ENCODE measurements around the gene SVOPL.

DNA sequence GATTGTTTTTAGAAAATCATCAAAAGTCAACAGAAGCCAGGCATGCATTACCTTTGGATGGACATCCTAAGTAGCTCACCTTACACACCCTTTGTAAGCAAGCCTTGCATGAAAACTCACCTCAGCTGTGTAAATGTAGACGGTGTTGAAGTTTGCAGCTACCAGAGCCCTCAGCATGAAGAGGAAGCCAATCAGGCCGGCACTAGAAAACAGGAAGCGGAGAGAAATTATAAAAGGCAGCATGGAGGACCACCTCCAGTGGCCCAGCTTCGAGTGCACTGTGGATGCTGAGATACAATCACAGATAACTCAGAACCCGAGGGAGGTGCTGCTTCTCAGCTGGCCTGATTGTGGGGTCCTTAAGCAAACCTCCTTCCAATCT lies 75.3 kb downstream of the SVOPL start:
- TF ChIP-seq, protein P1, sequence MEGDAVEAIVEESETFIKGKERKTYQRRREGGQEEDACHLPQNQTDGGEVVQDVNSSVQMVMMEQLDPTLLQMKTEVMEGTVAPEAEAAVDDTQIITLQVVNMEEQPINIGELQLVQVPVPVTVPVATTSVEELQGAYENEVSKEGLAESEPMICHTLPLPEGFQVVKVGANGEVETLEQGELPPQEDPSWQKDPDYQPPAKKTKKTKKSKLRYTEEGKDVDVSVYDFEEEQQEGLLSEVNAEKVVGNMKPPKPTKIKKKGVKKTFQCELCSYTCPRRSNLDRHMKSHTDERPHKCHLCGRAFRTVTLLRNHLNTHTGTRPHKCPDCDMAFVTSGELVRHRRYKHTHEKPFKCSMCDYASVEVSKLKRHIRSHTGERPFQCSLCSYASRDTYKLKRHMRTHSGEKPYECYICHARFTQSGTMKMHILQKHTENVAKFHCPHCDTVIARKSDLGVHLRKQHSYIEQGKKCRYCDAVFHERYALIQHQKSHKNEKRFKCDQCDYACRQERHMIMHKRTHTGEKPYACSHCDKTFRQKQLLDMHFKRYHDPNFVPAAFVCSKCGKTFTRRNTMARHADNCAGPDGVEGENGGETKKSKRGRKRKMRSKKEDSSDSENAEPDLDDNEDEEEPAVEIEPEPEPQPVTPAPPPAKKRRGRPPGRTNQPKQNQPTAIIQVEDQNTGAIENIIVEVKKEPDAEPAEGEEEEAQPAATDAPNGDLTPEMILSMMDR (IDR thresholded peaks at IDR 0.05), result no peak
- TF ChIP-seq TCF7L2 (IDR thresholded peaks at IDR 0.05; ENCODE audit: low read depth, low read length) (no peak), POLR2AphosphoS5 (IDR thresholded peaks at IDR 0.05; ENCODE audit: low read depth, low read length) (no peak), SIN3A (IDR thresholded peaks at IDR 0.05; ENCODE audit: borderline replicate concordance, insufficient read depth, low read depth, low read length) (no peak)
- TF ChIP-seq, protein P2, sequence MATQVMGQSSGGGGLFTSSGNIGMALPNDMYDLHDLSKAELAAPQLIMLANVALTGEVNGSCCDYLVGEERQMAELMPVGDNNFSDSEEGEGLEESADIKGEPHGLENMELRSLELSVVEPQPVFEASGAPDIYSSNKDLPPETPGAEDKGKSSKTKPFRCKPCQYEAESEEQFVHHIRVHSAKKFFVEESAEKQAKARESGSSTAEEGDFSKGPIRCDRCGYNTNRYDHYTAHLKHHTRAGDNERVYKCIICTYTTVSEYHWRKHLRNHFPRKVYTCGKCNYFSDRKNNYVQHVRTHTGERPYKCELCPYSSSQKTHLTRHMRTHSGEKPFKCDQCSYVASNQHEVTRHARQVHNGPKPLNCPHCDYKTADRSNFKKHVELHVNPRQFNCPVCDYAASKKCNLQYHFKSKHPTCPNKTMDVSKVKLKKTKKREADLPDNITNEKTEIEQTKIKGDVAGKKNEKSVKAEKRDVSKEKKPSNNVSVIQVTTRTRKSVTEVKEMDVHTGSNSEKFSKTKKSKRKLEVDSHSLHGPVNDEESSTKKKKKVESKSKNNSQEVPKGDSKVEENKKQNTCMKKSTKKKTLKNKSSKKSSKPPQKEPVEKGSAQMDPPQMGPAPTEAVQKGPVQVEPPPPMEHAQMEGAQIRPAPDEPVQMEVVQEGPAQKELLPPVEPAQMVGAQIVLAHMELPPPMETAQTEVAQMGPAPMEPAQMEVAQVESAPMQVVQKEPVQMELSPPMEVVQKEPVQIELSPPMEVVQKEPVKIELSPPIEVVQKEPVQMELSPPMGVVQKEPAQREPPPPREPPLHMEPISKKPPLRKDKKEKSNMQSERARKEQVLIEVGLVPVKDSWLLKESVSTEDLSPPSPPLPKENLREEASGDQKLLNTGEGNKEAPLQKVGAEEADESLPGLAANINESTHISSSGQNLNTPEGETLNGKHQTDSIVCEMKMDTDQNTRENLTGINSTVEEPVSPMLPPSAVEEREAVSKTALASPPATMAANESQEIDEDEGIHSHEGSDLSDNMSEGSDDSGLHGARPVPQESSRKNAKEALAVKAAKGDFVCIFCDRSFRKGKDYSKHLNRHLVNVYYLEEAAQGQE (IDR thresholded peaks at IDR 0.05; ENCODE audit: insufficient read depth in 1 of 2, low read depth in 2 of 2, low read length in 1 of 2), result no peak
